Left forelimb (tissue), 1 donor: ENCODE data around the gene DPEP2.
"Not testable (repeated sequence)": the region's sequence is repeated elsewhere in the genome, so short reads cannot be mapped to it uniquely, and the experiment has no call there.

ENCODE experiments used
- DNase-seq: peaks from one replicate; pipeline ENCODE4 v3.0.0-alpha.2; 2018; ENCODE audit warnings: low spot score

Gene DPEP2

DNA sequence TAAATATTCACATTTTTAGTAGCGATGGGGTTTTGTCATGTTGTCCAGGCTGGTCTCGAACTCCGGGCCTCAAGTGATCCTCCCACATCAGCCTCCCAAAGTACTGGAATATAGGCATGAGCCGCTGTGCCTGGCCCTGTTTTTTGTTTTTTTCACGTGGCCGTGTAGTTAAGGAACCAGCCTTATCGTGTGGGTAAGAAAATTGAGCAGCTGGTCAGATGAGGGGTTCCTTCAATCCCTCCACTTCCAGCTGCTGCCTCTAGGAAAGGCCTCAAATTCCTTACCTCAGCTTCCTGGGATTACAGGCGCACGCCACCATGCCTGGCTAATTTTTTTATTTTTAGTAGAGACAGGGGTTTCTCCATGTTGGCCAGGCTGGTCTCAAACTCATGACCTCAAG is 5.9 kb upstream of the DPEP2 start:
- DNase-seq = no peak

DNA sequence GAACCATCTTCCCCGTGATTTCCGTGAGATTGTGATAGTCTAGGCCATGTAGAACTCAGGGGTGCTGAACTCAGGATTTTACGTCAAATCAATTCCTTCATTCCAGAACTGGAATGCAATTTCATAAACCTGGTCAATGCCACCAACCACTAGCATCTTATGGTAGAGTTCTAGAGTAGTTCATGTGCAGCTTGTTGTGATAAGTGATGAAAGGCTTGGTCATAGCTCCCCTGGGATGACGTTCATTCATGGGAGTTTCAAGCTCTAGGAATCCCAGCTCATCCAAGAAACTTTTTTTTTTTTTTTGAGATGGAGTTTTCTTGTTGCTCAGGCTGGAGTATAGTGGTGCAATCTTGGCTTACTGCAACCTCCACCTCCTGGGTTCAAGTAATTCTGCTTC is 3.7 kb upstream of the DPEP2 start:
- no peak for DNase-seq

DNA sequence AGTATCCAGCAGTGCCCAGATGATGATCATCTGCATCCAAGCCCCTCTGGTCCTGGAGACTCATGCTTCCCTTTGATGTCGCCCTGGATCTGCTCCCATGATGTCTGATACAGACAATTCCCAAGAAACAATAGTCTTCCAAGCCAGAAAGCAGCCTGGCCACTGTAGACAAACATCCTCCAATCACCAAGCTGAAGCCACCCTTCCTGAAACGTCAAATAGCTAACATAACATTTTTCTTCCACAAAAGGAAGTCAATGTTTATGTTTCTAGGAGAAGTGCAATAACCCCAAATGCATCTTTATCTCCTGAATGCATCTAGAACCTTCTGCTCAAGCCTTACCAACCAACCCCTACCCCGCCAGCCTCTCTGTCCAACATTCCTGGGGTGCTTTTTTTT is 1.2 kb upstream of the DPEP2 start:
- no peak for DNase-seq

DNA sequence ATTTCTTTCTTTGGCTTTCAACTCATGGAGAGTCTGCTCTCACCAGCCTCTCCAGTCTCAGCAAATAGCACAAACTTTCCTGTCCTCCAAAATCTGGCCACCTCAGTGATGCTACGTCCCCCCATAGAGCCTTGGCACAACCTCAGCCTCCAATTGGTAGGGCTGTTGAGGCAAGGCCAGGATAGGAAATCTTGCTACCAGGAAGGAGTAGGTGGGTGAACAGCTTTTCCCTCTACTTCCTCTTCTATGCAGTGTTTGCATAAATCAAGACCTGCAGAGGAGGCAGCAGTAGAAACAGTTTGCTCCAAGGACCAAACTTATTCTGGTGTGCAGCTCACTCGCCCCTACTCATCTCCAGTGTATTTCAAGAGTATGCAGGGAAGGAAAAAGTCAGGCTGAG is 701 bp upstream of the DPEP2 start:
- no peak for DNase-seq

DNA sequence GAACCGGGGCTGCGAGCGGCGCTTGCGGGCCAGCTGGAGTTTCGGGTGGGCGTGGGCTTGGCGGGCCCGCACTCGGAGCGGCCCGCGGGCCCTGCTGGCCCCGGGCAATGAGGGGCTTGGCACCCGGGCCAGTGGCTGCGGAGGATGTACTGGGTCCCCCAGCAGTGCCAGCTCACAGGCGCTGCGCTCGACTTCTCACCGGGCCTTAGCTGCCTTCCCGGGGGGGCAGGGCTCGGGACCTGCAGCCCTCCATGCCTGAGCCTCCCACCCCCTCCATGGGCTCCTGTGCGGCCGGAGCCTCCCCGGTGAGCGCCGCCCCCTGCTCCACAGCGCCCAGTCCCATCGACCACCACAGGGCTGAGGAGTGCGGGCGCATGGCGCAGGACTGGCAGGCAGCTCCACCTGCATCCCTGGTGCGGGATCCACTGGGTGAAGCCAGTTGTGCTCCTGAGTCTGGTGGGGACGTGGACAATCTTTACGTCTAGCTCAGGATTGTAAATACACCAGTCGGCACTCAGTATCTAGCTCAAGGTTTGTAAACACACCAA is 979 bp downstream of the DPEP2 start:
- DNase-seq = not testable (repeated sequence)

DNA sequence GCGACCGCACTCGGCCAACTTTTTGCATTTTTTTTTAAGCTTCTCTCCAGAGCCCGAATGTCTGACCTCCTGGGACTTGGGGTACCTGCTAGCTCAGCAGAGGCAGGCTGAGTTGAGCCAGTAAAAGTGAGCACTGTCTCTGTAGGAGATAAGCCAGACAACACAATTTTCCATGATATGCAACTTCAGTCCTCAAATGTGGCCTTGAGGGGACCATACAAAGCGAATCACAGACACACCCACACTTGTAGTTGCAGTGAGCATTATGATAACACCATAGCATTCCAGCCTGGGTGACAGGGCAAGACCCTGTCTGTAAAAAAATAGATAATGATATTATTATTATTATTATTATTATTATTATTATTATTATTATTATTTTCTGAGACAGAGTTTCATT is 2.6 kb downstream of the DPEP2 start:
- DNase-seq = no peak

DNA sequence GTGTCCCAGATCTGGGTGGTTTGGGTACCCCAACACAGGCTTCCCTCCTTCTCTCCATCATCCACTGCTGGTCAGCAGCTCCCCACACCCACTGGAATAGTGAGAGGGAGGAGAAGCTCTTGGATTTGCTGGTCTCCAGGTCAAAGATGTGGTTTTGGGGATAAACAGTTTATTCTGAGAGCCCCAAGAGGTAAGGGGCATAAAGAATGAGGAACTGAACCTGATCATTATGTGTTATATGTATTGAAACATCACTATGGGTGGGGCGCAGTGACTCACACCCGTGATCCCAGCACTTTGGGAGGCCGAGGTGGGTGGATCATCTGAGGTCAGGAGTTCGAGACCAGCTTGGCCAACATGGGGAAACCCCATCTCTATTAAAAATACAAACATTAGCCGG is 3.9 kb downstream of the DPEP2 start:
- DNase-seq = no peak

DNA sequence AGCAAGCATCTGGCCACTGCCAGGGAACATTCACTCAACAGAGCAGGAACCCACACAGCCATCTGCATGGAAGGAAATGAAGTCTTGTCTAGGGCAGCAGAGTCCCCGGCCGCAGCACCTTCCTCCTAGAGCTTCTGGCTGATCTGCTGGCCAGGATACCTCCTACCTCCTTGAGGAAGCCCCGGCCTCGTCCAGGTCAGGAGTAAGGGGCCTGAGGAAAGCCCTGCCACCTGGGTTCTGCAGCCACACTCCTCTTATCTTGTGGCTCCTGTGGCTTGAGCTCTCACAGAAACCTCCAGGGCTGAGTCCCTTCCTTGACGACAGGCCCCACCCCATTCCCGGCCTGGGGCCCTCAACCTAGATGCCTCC is 5.3 kb downstream of the DPEP2 start:
- DNase-seq = not testable (repeated sequence)

DNA sequence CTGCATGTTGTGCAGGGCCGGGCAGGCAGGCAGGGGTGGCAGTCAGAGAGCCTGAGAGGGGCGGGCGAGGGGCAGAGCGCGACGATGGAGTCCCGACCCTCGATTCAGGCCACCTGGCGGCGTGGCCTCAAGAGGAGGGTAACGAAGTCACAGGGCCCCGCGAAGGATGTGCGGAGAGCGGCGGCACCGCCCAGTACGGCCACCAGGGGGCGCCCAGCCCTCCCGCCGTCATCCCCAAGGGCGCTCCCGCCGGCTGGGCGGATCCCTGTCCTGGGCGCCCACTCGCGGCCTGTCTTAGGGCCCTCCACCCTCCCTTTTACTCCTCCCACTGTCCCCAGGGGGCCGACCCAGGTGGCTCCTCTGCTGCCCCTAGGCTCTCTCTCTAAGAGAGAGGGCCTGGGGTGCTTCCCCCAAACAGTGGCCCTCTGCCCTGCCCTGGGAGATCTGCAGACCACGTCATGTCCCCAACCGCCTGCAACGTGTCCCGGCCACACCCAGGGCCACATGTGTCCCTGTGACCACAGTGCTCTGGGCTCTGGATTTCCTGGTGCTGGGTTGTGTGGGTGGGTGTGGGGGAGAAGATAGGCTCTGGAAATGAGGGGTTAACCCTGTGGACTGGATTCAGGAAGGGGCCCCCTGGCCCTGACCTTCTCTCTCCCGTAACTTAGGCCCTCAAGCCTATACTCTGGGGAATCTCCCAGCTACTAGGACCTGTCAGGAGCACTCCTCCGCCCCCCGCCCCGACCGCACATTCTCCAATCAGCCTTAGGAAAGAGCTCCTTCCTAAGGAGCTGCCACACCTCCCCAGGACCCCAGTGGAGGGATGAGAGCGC is 5.9 kb downstream of the DPEP2 start:
- DNase-seq = peak; percentile 80

DNA sequence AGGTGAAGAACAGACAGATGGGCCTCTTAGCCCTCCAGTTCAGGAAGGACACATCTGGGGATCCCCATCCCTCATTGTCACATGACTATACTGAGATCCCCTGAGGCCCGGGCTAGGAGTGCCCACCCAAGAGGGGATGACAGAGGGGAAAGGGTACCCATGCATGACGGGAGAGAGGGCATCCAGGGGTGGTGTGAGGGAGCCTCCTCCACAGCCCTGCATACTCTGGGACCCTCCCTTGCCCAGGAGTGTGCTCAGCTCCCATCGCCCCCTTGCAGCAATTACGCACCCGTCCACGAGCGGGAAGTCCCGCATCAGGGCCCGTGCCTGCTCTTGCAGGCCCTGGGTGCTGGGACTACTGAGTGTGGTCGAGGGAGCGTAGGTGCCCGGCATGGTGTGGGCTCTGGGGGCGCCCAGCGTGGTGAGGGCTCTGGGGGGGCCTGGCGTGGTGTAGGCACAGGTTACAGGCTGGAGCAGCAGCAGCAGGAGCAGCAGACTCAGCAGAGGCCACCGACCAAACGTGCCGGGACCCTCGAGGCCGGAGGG is 6.5 kb downstream of the DPEP2 start:
- DNase-seq = no peak

DNA sequence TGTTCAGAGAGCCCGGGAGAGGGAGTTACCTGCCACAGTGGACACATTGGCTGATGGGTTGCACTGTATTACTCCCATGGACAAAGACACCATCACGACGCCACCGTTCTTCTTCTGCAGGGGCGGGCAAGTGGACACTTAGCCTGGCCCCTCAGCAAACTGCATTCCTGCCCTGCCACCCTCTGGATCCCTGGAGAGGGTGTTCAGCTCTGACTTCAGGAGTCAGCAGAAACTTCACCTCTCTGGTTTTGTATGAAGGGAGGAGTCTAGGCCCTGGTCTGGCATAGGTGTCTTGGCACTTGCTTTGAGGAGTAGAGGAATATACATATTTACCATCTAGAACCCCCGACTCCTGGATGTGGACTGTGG is 9.3 kb downstream of the DPEP2 start:
- DNase-seq = no peak

DNA sequence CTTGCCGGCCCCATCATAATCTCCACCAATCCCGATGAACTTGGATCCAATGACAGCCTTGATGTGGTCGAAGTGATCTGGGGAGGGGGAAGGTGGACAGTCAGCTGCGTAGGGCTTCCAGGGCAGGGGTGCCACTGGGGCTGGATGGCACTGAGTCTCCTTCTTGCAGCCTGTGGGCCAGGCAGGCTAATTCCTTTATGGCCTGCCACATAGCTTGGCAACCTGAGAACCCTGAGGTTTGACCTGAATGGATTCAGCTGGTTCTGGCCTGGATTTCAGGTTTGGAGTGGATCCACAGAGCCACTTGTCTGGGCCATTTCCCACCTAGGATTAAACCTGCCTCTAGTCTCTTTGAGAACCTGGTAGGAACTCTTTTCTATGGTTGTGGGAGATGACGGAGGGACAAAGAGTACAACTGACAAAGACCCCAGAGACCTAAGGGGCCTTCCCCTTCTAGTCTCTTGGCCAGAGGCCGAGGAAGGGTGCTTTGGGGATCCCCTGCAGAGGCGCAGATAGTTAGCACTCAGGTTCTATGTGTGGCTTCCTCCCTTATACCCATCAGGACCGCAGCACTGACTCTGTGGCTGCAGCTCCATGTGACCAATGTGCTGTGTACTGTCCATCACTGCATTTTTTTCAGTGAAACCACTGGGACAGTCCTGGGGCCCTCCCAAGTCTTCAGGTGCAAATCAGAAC is 9.8 kb downstream of the DPEP2 start:
- DNase-seq = no peak

DNA sequence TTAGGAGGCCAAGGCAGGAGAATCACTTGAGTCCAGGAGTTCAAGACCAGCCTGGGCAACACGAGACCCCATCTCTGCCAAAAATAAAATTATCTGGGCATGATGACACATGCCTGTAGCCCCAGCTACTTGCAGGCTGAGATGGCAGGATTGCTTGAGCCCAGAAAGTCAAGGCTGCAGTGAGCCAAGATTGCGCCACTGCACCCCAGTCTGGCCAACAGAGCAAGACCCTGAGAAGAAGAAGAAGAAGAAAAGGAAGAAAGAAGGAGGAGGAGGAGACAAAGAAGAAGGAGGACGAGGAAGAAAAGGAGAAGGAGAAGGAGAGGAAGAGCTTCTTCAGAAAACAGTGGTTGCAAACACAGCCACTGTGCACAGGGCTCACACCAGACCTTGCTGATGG is 10.6 kb downstream of the DPEP2 start:
- no peak for DNase-seq

DNA sequence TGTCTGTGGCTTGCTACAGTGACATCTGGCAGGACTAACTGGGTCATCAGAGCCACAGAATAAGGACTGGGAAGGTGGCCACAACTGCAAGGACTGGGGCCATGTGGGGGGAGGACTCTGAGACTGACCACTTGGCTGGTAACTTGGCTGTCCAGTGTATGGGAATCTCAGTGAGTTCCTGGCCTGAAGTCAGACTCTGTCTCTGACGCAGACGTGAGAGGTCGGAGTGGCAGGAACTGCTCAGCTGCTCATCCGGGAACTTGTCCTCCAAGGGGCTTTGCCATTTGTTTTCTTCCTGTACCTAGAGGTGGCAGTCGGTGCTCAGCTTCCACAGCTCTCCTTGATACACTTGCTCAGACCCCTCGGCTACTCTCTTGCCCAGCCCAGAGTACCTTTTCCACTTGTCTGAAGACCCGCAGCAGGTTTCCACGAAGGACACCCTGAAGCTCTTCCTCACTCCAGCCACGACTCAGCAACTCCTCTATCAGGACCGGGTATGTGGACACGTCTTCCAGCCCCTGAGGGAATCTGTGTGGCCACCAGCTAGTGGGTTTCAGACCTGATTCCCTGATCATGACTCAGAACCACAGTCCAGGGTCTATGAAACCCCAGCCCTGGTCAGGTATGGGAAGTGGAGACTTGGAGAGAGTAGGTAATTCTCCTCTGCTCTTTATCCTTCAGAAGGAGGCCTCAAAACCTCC is 11.7 kb downstream of the DPEP2 start:
- DNase-seq = no peak

DNA sequence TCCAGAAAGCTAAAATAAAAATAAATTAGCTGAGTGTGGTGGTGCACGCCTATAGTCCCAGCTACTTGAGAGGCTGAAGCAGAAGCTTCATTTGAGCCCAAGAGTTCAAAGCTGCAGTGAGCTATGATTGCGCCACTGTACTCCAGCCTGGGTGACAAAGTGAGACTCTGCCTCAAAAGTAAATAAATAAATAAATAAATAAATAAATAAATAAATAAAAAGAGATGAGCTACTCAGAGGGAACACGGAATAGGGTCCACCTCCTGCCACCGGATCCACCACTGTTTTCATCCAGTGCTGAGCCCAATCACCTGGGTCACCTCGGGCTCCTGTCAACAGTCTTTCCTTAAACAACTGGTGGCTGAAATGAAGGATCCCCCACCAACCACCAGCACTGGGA is 12.3 kb downstream of the DPEP2 start:
- DNase-seq = no peak

DNA sequence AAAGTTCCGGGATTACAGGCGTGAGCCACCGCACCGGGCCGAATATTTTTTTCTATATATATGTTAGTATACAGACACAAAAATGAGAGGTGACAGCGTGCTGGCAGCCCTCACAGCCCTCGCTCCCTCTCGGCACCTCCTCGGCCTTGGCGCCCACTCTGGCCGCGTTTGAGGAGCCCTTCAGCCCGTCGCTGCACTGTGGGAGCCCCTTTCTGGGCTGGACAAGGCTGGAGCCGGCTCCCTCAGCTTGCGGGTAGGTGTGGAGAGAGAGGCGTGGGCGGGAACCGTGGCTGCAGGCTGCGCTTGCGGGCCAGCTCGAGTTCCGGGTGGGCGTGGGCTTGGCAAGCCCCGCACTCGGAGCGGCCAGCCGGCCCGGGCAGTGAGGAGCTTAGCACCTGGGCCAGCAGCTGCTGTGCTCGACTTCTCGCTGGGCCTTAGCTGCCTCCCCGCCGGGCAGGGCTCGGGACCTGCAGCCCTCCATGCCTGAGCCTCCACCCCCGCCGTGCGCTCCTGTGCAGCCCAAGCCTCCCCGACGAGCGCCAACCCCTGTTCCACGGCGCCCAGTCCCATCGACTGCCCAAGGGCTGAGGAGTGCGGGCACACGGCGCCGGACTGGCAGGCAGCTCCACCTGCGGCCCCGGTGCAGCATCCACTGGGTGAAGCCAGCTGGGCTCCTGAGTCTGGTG is 17.1 kb downstream of the DPEP2 start:
- no peak for DNase-seq

DNA sequence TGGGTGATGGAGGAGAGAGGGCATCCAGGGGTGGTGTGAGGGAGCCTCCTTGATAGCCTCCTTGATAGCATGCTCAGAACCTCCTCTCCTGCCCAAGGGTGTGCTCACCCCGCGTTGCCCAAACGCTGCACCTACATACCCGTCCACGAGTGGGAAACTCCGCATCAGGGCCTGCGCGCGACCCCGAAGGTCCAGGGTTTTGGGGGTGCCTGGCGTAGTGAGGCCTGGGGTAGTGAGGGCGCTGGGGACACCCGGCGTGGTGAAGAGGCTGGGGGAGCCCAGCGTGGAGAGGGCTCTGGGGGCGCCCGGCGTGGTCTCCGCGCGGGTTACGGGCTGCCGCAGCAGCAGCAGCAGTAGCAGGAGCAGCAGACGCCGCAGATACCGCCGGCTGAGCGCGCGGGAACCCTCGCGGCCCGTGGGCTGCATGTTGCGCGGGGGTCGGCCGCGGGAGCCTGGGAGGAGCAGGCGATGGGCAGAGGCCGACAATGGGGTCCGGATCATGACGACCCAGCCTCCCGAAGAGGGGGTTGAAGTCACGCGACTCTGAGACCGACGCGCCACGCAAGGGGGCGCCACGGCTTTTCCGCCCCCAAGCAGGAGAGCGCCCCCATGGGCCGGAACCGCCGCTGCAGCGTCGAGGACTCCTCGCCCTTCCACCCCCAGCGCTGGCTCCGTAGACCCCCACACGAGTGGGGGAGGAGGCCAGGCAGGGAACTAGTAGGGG is 19.2 kb downstream of the DPEP2 start, which contains the start of gene DPEP3:
TSS of gene DPEP3 (minus strand) at position 545 of the 724 bp plus-strand sequence. CDS start at position 426, 119 bp downstream.
- no peak for DNase-seq

DNA sequence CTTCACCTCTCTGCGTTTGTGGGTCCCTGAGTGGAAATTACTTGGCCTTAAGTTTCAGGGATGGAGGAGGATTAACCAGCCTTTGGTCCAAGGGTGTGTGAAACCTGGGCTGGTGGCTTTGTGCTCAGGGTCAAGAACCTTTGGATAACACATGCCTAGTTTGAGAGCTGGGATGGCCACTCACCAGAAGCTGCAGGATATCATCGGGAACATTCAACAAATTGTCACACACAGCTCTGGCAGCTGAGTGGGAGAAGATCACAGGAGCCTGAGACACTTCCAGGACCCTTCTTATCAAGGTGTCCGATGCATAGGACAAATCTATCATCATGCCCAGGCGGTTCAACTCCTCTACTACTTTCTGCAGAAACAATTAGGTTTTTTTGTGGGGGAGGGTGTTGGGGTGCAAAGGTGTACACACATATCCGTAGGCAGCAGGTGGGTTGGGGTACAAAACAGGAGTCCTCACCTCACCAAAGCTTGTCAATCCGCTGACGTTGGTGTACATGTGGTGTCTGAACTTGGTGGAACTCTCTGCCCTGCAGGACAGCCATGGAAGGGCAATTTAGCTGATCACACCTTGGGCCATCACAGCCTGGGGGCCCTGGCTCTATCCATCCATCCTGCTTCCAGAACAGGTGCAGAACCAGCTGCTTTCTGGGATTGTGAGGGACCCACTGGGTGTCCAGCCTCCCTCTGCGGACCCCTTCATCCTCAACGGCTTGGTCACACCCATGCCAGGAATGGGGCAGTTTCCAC is 21.6 kb downstream of the DPEP2 start:
- DNase-seq = no peak

DNA sequence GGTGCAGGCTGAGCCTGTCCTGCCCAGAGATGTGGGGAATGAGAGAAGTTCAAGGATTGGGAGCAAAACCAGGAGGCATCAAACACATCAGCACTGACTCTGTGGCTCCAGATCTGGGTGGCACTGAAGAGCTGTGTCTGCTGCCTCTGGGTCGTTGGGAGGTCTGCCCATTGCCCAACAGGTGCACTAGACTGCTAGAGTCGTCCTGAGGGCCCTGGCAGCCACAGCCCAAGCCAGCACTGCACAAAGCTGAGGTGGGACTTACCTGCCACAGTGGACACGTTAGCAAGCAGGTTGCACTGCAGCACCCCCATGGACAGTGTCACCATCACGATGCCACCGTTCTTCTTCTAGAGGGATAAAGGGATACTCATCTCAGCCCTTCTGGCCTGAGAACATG is 22.3 kb downstream of the DPEP2 start:
- DNase-seq = no peak

DNA sequence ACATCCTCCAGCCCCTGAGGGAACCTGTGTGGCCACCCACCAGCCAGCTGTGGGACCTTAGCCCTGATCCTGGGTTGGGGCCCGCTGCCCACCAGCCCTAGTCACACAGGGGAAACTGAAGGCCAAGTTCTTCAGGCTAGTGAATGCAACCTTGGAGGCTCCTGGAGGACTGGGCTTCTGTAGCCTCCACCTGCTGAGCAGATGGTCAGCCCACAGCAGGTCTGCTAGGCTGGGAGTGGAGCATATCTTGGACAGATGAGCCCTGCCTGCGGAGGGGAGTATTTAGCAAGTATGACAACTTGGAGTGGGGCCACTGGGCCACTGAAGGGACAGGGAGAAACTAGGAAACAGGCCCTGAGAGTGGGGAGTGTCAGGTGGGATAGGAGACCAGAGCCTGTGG is 23.1 kb downstream of the DPEP2 start:
- DNase-seq = no peak
